Right lobe of liver (tissue), 4 donors: Measurements from ENCODE around the gene PRDM2.

ENCODE experiments used
- POLR2A ChIP-seq: fragments of 450-650 bp; IDR thresholded peaks from one replicate; pipeline ENCODE4 v1.6.1; 2017; ENCODE audit warnings: antibody characterized with exemption, mild to moderate bottlenecking
- TF ChIP-seq, protein P1 (sequence below), 4 donors: fragments of 200-600 bp in 3 of 4; fragments of 450-650 bp in 1 of 4; IDR thresholded peaks; one replicate each; pipeline versions ENCODE4 v1.5.1 to v1.8.0; 2016 to 2022; ENCODE audit warnings: antibody characterized with exemption in 4 of 4, mild to moderate bottlenecking in 2 of 4
- donor health status: DM: no; HTN: no; CAD: no.
- donor health status: DM: no; HTN: no; CAD: no.
- donor health status: DM: no; HTN: yes; CAD: no.

DNA sequence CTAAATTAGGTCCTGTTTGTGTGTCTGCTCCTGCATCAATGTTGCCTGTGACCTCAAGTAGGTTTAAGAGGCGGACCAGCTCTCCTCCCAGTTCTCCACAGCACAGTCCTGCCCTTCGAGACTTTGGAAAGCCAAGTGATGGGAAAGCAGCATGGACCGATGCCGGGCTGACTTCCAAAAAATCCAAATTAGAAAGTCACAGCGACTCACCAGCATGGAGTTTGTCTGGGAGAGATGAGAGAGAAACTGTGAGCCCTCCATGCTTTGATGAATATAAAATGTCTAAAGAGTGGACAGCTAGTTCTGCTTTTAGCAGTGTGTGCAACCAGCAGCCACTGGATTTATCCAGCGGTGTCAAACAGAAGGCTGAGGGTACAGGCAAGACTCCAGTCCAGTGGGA is 79.9 kb downstream of the PRDM2 start:
- TF ChIP-seq, protein P1, sequence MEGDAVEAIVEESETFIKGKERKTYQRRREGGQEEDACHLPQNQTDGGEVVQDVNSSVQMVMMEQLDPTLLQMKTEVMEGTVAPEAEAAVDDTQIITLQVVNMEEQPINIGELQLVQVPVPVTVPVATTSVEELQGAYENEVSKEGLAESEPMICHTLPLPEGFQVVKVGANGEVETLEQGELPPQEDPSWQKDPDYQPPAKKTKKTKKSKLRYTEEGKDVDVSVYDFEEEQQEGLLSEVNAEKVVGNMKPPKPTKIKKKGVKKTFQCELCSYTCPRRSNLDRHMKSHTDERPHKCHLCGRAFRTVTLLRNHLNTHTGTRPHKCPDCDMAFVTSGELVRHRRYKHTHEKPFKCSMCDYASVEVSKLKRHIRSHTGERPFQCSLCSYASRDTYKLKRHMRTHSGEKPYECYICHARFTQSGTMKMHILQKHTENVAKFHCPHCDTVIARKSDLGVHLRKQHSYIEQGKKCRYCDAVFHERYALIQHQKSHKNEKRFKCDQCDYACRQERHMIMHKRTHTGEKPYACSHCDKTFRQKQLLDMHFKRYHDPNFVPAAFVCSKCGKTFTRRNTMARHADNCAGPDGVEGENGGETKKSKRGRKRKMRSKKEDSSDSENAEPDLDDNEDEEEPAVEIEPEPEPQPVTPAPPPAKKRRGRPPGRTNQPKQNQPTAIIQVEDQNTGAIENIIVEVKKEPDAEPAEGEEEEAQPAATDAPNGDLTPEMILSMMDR (IDR thresholded peaks at IDR 0.05), result no peak
- TF ChIP-seq POLR2A, result no peak
